Fibroblast of villous mesenchyme (primary cell): Measurements from ENCODE around the gene MYOF. TPM values are rescaled to one million over a fixed set of nuclear protein-coding genes. Genes with fewer than 3 reads are reported as not detected.
A peak's percentile ranks its signal among the peaks of the same experiment; 100 is the strongest.

Experiments
- DNase-seq: peaks from one replicate; pipeline ENCODE4 v3.0.0-alpha.2; 2010; ENCODE audit warnings: low read depth
- H3K4me3 ChIP-seq: 2 replicates; pipeline ENCODE4 v1.5.1; 2011; ENCODE audit warnings: low read depth, mild to moderate bottlenecking, low read length
- CTCF ChIP-seq: IDR thresholded peaks from 2 replicates; pipeline ENCODE4 v1.5.1; 2012; ENCODE audit warnings: low read depth, mild to moderate bottlenecking, low read length; ENCODE audit not compliant: insufficient read depth
- total RNA-seq: library from RNA; depleted of rRNA; stranded (reverse); fragments of >200 nt; gene quantifications from 2 replicates; pipeline ENCODE4 v1.2.3, GENCODE V29; 2012

The MYOF gene
- total RNA-seq, 1 donor: 323 TPM

DNA sequence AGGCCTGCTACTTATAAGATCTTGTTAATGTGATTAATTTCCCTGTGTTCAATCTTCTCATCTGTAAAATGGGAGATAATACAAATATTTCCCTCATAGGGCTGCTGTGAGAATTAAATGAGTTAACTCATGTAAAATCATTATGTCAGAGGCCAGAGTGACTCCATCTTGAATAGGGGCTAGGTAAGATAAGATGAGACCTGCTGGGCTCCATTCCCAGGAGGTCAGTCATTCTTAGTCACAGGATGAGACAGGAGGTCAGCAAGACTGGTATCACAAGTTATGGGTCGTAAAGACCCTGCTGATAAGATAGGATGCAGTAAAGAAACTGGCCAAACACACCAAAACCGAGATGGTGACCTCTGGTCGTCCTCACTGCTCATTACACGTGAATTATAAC, 207.7 kb downstream of the MYOF start:
- no peak for TF ChIP-seq CTCF
- no peak overlapping the region for H3K4me3 ChIP-seq

DNA sequence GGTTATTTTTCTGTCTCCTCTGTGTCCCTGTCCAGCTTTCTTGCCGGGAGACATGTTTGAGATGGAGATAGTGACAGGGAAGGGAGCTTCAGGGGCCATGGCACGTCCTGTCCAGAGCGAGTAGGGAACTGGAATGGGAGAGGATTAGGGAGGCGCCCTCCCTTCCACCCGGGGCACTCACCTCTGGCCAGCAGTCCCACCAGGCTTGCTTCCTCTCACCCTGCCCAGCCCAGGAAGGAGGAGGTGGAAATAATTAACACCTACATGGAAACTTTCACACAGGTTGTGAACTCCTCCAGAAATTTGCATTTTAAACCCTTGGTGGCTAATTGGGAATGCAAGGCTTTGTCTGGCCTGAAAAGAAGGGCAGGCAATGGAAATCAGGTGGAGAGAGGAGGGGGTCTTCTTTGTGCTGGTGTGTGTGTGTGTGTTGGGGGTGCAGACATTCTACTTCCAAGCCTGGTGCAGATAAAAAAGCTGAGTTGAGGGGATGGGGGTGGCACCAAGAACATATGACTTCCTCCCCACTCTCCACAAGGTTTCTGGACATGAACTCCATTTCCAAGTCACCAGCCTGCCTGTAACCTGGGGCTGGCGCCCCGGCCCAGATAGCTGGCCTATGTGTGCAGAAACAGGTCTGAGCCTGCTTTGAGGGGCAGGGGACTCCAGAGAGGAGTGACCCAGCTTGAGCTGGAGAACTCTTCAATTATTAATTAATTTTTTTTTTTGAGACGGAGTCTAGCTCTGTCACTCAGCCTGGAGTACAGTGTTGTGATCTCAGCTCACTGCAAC, 209.1 kb downstream of the MYOF start:
- H3K4me3 ChIP-seq: no peak overlapping the region
- DNase-seq: no peak
- TF ChIP-seq CTCF: no peak

More for the DNA sequence above, 207.7 kb downstream of the MYOF start:
- DNase-seq: peak; percentile 3

GRCh38 chr10:93271347-93271746, 210.8 kb downstream of the MYOF start:
- DNase-seq: no peak
- TF ChIP-seq CTCF: no peak
- no peak overlapping the region for H3K4me3 ChIP-seq

GRCh38 chr10:93269281-93269680, 212.9 kb downstream of the MYOF start:
- DNase-seq: no peak
- TF ChIP-seq CTCF: no peak
- H3K4me3 ChIP-seq: no peak overlapping the region

- H3K4me3 ChIP-seq: no peak overlapping the region
- TF ChIP-seq CTCF: no peak
- no peak for DNase-seq
Observed at GRCh38 chr10:93268021-93268420, 214.1 kb downstream of the MYOF start.

GRCh38 chr10:93267521-93267920, 214.6 kb downstream of the MYOF start:
- DNase-seq: no peak
- no peak for TF ChIP-seq CTCF
- H3K4me3 ChIP-seq: no peak overlapping the region

DNA sequence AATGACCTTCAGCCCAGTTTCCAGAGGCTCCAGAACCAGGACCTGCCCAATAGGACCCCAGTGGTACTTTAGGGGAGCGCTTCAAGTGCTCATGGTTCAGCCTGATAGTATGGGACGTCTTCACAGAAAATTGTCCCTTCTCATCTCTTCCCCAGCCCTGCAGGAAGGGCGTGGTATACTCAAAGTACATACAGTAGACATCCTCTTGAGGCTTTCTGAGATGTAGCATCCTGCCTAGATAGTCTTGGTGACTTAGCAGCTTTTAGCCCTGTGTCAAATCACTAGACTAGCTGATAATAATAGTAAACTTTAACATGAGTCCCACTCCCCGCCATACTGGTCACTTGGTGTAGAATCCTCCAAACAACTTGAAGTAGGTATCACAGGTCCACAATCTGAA, 215.3 kb downstream of the MYOF start:
- no peak for TF ChIP-seq CTCF
- no peak overlapping the region for H3K4me3 ChIP-seq
- no peak for DNase-seq
